HG02623 (cell line): ENCODE results near the gene ENTPD6.

Experiments
- ATAC-seq: cut with Tn5 transposase; IDR thresholded peaks from one replicate; pipeline ENCODE4 v1.9.1; 2021; ENCODE audit warnings: moderate library complexity; ENCODE audit not compliant: unreplicated experiment

ENTPD6 gene

DNA sequence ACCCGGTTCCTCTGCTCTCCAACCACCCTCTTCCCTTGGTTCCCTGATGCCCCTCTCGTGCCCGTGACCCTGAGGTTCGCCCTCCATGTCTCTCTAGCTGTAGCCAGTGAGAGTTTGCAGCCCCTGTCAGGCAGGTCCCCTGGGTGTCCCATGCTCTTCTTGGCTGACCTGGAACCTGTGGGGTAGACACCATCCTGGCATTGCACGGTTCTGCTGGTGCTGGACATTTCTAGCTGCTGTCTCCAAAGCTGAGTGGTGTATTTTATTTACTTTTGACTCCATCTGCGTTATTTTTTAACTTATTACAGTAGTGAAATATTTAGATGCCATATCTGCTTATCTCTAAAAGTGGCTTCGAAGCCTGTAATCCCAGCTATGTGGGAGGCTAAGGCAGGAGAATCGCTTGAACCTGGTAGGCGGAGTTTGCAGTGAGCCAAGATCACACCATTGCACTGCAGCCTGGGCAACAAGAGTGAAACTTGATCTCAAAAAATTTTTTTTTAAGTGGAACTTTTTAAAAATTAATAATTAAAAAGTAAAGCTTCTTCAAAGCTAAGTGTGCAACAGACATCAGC is 12.5 kb downstream of the ENTPD6 start:
- ATAC-seq: no peak

DNA sequence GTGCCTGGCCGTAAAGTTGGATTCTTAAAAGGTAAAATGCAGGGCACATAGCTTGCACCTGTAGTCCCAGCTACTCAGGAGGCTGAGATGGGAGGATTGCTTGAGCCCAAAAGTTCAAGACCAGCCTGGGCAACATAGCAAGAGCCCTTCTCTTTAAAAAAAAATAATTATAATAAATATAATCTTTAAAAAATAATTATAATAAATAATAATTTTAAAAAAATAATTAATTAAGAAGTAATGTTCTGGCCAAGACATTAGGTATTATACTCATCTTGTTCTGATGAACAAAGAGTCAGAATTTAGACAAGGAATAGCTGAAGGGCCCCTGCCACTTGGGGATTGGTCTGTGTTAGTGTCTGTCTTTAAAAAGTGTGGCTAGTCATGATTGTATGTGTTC is 13.9 kb downstream of the ENTPD6 start:
- no peak for ATAC-seq

DNA sequence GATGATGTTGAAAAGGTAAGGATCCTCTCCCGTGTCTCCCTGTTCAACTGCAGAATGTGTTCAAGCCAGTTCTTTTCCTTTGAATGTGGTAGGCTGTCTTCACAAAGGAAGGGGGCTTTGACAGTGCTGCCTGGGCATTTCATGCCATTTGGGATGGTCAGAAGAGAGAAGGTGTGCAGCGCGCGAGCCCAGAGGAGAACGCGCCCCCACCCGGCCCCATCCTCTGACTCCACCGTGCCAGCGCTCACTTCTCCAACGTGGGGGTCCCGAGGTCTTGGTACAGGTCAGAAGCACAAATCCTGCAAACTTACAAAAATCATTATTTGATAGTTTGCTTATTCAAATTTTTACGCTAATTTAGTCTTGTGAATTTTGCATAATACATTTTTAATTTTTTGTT is 14.4 kb downstream of the ENTPD6 start:
- ATAC-seq: no peak

DNA sequence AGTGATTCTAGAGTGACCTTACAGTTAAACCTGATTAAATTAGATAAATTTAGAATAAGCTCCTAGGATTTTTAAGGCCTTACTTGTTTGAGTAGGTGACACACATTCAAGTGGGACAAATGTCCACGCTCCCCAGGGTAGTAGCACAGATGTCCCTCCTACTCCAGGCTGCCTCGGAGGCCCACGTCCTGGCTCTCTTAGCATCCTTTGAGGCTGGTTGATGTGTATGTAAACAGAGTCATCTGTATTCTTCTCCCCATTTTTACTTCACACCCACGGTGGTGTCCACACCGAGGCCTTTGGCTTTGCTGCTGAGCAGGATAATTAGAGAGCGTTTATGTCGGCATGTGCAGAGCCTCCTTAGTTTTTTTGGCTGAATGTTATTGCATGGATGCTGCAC is 15.8 kb downstream of the ENTPD6 start:
- no peak for ATAC-seq

DNA sequence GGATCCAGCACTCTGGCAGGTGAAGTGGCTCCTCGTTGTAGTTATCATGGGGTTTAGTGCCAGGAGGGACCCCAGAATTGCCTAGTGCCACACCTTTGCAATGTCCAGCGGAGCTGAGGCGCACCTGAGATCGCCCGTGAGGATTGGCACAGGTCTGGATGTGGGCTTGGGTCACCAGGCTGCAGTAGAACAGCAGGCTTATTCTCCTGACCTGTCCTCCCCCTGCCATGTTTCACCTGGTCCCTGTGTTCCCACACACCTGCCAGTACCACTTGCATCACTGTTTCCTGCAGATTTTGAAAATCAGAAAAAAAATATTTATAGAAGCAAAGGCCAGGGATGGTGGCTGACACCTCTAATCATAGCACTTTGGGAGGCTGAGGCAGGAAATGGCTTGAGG is 16.7 kb downstream of the ENTPD6 start:
- no peak for ATAC-seq

DNA sequence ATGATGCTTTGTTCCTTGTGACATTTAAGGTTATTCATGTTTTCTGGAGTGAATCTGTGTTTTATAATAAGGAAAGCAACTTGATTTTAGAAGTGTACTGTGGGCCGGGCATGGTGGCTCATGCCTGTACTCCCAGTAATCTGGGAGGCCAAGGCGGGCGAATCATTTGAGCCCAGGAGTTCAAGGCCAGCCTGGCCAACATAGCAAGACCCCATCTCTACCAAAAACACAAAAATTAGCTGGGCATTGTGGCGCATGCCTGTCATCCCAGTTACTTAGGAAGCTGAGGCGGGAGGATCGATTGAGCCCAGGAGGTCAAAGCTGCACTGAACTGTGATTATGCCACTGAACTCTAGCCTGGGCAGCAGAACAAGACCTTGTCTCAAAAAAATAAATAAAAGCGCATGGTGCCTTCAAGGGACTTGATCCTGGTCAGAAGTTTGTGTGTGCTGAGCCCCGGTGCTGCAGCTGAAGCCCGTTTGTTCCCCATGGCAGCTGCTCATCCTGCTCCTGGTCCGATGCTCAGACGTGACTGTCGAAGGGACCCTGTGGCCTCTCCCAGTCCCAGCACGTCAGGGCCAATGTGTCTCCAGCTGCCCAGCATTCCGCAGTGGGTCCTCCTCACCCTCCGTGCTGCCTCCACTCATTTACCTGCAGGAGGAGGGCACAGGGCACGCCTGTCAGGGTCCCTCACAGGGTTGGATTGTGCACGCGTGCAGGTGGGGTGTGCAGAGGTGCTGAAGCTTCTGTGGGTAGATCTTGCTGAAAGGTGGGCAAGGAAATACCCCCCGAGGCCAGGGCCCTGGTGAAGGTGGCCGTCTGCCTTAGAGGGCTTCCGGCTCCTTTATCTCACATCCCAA is 18.3 kb downstream of the ENTPD6 start:
- ATAC-seq: no peak

DNA sequence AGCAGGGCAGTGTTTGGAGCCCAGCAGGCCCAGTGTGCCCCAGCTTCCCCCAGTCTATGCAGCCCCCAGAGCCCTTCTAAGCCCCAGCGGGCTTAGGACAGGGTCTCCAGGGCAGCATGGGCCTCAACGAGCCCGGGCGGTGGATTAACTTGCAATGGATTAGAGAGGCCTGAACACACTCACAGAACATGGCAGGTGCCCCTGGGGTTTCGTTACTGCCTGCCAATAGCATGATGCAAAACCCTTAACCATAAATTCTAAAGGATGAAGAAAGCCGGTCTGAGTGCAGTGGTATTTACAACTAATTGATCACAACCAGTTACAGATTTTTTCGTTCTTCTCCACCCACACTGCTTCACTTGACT is 18.9 kb downstream of the ENTPD6 start:
- no peak for ATAC-seq

DNA sequence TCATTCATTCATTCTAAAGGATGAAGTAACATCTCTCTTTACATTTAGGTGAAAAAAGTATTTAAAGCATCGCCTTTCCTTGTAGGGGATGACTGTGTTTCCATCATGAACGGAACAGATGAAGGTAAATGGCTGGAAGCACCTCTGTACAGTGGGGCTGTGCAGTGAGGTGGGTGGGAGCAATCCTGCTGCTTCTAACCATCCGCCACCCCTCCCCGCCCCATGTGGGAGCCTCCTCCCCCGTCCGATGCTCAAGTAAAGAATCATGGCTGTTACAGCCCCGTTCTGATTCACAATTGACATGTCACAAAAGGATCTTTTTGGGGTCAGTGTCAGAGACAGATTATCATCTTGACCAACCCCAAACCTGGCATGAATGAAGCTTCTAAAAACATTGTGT is 19.3 kb downstream of the ENTPD6 start:
- no peak for ATAC-seq

DNA sequence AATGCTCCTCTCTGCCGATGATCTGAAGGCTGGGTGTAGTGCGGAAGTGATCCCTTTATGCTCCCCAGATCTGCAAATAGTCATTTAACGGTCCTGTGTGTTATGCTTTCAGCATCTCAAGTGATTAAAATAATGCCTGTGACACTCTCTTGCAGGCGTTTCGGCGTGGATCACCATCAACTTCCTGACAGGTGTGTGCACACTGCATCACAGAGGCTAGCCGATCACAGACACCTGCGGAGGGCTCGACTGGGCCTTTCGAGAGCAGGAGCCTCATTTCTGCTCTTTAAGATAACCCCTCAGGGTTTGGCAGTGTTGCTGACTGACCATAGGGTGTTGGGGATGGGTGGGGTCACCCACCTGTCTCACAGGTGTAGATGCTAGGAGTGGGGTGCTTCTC is 20.0 kb downstream of the ENTPD6 start:
- ATAC-seq: no peak

DNA sequence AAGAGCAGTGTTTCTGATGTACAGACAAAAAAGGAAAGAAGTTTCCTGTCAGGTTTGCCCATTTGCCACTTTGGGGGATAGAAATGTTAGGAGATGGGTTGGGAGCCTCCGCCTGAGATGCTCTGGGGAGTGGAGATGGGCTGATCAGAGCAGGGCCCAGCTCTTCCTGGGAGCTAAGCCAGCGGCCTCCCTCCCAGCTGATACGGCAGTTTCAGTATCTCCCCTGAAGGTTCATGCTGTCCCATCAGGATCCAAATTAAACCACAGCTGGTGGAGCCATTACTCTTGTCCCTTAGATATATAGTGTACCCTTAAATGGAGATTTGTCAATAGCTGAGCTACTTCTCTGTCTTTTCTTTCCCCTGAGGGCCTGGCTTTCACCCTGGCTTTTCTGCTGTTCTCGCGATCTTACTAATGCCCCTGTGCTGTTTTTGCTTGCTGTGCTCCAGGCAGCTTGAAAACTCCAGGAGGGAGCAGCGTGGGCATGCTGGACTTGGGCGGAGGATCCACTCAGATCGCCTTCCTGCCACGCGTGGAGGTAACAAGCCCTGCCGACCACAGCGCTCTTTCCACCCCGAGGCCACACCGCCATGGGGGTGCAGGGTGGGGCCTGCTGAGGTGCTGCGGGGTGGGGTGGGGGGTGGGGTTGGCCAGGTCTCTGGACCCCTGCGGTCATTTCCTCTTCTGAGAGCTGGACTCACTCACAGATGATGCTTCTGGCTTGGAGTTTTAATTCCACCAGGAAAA is 20.9 kb downstream of the ENTPD6 start:
- no peak for ATAC-seq

DNA sequence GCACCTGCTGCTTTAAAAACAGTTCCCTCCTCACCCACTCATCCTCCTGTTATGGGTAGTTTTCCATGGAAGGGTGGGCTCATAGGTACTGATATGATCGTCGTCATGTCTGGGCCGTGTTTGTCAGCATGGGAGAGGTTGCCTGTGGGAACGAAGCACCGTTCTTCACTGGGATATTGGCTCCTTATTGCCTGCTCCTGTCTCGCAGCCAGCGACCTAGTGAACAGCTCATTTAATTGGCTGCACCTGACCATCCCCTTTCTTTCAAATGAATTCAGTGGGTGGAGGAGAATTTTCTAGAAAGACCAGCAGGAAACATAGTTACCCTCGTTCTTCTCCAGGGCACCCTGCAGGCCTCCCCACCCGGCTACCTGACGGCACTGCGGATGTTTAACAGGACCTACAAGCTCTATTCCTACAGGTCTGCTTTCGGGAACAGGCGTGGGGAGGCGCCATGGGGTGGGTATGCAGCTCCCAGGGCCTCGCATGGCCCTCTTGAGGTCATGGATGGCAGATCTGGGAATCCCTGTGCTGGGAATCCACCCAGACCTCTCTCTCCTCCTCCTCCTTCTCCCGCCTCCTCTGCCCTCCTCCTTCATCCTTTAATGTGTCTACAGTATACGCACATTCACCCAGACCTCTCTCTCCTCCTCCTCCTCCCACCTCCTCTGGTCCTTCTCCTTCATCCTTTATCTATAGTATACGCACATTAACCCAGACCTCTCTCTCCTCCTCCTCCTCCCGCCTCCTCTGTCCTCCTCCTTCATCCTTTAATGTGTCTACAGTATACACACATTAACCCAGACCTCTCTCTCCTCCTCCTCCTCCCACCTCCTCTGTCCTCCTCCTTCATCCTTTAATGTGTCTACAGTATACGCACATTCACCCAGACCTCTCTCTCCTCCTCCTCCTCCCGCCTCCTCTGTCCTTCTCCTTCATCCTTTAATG is 21.9 kb downstream of the ENTPD6 start:
- no peak for ATAC-seq

DNA sequence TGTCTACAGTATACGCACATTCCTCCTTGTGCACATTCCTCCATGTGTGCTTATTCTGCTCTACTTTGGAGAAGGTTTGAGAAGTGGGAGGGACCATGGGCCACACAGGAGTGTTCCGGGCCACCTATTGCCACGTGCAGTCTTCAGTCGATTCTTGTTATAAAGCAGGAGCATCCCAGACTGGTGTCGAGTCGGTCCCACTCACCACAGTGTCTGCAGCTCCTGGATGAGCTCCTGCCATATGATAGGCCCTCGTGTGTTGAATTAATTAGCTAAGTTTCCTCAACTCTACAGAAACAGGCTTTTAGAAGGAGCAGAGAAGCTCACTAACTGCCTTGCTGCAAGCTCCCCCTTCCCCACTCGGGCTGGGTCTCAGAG is 22.6 kb downstream of the ENTPD6 start:
- no peak for ATAC-seq

DNA sequence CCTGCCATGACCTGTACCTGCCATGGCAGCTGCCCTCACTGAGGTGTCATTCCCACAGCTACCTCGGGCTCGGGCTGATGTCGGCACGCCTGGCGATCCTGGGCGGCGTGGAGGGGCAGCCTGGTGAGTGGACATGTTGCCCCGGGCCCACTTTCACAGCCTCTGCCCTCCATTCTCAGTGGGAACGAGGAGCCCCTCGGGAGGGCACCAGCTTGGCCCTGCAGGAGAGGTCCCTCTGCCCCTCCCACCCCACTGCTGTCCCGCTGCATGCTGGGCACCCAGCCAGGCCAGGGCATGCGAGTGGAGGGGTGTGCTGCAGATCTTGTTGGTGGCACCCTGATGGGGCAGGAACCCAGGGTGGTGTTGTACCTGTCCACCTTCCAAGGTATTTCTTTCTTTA is 23.0 kb downstream of the ENTPD6 start:
- no peak for ATAC-seq

DNA sequence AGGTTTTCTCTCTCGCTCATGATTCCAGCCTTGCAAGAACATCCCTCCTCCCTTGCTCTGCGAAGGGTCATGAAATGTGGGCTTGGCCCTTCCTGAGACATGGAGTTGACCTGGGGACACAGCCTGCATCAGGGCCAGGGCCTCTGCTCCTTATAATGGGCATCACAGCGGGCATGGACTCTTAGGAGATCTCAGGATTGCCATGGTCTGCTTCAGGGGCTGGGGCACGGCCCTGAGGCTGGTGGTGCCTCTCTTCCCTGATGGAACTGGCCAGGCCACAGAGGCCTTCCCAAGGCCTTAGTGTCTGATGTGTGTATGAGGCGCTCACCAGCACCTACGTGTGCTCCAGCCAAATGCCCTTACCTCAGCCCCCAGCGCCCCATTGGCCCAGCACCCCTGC is 23.9 kb downstream of the ENTPD6 start:
- ATAC-seq: no peak

DNA sequence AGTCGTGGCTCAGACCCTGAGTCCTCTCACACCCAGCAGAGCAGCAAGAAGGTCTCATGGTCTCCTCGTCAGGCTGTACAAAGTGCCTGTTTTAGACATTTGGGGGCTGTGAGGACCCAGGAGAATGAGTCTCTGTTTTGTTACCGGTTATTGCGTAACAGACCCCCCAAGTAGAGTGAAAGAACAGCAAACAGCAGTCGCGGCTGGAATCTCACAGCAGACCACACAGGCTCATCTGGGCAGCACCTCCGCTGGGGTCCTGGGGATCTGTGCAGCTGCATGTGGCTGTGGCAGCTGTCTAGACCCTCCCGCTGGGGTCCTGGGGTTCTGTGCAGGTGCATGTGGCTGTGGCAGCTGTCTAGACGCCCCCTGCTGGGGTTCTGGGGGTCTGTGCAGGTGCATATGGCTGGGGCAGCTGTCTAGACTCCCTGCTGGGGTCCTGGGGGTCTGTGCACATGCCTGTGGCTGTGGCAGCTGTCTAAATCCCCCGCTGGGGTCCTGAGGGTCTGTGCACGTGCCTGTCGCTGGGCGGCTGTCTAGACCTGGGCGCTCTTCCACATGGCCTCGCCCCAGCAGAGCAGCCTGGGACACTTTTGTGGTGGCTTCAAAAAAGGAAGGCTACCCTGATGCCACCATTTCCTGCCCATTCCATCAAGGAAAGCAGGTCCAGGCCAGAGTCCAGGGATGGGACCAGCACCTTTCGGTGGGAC is 24.7 kb downstream of the ENTPD6 start:
- no peak for ATAC-seq

DNA sequence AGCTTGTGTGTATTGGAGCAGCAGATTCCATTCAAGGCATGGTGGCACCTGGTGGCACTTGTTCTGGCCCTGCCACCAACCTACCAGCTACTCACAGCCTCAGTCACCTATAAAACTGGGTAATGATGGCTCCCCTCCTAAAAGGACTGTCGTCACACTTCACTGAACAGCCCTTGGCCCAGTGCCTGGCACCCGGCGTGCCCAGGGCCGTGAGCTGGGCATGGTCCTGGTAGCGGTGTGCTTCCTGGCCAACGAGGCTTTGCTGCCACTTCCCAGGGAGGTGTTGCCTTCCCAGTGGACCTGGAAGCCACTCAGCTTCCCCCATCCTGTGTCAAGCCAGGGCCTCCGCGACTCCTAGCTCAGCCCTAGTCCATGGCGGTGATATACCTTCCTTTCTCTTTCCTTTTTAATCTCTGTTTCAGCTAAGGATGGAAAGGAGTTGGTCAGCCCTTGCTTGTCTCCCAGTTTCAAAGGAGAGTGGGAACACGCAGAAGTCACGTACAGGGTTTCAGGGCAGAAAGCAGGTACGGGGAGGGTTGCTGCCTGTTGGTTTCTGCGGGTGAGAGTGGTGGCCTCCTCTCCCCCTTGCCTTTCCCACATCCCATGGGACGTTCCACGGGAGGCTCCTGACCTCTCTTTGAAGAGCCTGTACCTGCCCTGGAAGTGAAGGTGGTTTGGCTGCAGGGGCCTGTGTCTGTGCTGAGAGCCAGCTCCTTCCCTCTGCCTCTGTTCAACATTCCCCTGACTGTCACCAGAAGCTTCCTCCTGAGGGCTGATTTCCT is 25.5 kb downstream of the ENTPD6 start:
- ATAC-seq: no peak

DNA sequence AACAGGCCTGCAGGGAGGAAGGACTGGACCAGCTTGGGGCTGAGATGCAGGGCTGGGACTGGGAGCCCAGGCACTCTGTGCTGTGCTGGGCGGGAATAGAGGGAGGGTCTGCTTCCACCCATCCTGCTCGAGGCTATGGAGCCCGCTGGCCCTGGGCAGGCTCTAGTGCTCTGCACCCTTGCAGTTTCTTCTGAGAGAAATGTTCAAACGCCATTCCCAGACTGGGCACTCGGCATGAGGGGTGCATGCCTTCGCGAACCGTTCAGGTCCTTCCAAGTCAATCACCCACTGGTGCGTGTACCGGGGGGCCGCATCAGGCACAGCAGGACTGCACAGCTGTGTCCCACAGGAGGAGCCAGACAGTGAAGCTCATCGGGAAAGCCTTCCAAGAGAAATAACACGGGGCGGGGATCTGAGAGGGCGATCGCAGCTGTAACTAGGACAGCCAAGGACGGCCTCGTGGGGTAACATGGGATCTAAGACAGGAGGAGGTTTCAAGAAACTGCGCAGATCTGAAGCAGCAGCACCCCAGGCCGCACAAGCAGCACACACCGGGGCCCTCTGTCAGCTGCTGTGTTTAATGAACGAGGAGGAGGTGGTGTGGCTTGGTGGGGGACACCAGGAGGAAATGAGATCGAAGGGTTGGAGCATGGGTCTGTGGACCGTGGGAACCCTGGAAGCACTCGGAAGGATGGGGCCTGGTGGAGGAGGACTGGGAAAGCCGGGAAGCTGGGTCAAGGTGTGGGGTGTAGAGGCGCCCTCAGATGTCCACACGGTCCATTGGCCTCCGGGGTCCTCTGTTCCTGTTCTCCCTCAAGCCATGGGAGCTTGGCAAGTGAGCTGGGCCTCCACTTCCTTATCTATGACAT is 26.3 kb downstream of the ENTPD6 start:
- ATAC-seq: no peak

DNA sequence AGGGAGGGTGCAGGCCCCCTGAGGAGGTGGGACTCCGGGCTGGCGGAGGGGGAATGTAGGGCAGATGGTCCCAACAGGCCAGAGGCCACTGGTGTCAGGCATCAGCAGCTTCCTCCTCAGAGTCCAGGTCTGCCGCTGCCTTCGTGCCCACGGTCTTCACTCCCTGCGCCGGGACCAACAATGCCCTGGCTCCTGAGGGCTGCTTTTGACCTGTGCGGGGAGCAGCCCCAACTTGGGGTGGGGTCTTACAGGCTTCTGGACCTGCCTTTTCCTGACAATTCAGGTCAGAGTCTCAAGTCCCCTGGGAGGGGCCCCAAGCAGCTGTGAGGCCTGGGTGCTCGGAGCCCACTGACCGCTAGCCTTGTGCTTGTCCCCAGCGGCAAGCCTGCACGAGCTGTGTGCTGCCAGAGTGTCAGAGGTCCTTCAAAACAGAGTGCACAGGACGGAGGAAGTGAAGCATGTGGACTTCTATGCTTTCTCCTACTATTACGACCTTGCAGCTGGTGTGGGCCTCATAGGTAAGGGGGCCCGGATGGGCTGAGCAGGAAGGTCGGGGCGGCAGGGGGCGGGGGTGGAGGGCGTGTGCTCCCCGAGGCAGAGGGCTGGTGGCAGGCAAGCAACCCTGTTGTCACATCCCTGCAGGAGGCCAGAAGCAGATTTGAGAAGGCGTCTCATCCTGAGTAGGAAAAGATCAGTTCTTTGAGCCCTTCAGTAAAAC is 27.1 kb downstream of the ENTPD6 start:
- no peak for ATAC-seq
